PC-9 (cell line): ENCODE data around the gene TCEAL1.
"Not testable (repeated sequence)": the region's sequence is repeated elsewhere in the genome, so short reads cannot be mapped to it uniquely, and the experiment has no call there.

ENCODE experiments used
- CTCF ChIP-seq: fragments of 200-600 bp; sonication (generic); conservative IDR thresholded peaks from 2 replicates; pipeline ENCODE4 v1.6.1; 2017; ENCODE audit warnings: mixed run types, antibody characterized with exemption, mild to moderate bottlenecking, moderate library complexity
- EZH2 ChIP-seq: fragments of 200-600 bp; sonication (generic); IDR thresholded peaks from 2 replicates; pipeline ENCODE4 v1.8.0; 2017; ENCODE audit warnings: antibody characterized with exemption, low read depth

DNA sequence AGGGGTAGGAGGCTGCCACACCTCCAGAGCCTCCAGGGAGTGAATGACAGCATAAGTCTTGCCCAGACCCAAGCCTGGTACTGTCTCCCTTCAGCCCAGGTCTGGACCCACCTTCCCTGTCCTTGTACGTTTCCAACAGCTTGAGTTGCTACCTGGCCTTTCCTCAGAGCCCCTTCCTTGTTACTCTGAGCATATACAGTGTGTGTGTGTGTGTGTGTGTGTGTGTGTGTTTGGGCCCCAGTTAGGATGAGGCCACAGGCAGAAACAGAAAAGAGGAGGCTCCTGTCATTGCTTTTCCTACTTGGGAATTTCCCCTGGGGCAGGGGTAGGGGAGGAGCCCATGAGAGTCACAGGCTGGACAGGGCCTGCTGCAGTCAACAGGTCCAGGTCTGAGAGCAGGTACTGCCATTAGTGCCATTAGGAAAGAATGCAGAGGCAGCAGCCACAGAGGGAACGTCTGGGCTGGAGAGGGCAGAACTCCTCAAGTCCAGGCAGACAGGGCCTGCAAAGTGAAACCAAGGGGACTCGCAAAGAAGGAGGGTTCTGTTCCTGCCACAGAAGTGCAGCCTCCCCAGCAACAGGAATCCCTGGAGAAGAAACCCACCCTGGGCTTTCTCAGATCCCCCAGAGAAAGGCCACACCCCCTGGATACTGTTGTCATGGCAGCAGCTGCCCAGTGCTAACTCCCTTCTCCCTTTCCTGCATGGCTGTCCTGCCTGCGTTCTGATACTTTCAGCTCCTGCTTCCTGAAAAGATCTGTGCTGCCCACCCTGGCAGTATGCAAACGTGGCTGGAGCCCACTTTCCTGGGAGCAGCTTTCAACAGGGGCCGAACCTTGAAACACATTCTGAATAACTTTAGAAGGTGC, 9.9 kb downstream of the TCEAL1 start:
- not testable (repeated sequence) for TF ChIP-seq CTCF, EZH2
